Panc1 (cell line): ENCODE measurements around the gene CHI3L1.

ENCODE experiments used
- POLR2AphosphoS5 ChIP-seq: IDR thresholded peaks from 2 replicates; pipeline ENCODE4 v1.6.1; 2012; ENCODE audit warnings: mild to moderate bottlenecking, low read depth, low read length, moderate library complexity
- REST ChIP-seq, 2 experiments: IDR thresholded peaks; 2 replicates each; pipeline ENCODE4 v1.6.1; 2011 to 2012; ENCODE audit warnings: low read depth in 2 of 2, control low read depth in 1 of 2, low read length in 1 of 2, mild to moderate bottlenecking in 1 of 2, moderate library complexity in 1 of 2; ENCODE audit not compliant: insufficient read depth in 1 of 2
- TF ChIP-seq, protein P1 (sequence below): fragments of 450-650 bp; IDR thresholded peaks from 2 replicates; pipeline ENCODE4 v1.5.1; 2017; ENCODE audit warnings: mild to moderate bottlenecking

DNA sequence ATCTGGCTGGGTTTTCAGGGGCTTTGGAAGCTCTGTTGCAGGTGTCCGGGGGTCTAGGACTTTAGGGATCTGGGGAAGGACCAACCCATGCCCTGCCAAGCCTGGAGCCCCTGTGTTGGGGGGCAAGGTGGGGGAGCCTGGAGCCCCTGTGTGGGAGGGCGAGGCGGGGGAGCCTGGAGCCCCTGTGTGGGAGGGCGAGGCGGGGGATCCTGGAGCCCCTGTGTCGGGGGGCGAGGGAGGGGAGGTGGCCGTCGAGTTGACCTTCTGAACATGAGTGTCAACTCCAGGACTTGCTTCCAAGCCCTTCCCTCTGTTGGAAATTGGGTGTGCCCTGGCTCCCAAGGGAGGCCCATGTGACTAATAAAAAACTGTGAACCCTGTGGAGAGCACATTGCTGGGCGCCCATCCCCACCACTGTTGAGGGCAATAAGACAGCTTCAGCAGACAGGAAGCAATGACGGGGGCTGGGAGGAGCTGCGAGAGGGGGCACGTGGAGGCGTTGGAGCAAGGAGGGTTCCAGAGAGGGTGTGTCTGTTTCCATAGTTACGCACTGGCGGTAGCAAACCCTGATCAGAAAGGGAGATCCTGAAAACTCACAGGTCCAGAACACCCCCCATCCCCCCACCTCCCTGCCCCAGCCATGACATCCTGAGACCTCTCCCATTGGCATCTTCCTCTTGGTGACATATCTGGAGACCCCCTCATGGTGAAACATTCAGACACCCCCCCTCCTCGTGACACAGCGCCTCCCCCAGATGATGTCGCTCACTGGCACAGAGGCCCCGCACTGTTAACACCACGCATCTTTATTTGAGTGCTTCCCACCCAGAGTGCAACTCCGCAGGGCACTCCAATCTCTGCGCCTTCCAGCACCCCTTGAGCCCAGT is 19.2 kb downstream of the CHI3L1 start:
- TF ChIP-seq, protein P1, sequence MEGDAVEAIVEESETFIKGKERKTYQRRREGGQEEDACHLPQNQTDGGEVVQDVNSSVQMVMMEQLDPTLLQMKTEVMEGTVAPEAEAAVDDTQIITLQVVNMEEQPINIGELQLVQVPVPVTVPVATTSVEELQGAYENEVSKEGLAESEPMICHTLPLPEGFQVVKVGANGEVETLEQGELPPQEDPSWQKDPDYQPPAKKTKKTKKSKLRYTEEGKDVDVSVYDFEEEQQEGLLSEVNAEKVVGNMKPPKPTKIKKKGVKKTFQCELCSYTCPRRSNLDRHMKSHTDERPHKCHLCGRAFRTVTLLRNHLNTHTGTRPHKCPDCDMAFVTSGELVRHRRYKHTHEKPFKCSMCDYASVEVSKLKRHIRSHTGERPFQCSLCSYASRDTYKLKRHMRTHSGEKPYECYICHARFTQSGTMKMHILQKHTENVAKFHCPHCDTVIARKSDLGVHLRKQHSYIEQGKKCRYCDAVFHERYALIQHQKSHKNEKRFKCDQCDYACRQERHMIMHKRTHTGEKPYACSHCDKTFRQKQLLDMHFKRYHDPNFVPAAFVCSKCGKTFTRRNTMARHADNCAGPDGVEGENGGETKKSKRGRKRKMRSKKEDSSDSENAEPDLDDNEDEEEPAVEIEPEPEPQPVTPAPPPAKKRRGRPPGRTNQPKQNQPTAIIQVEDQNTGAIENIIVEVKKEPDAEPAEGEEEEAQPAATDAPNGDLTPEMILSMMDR, result no peak
- TF ChIP-seq REST (IDR thresholded peaks at IDR 0.05; ENCODE audit: insufficient read depth in 1 of 2, low read depth in 2 of 2, low read length in 1 of 2) (no peak), POLR2AphosphoS5 (no peak)
